Osteoblast (primary cell): ENCODE results near the gene RGS21. TPM values are rescaled to one million over a fixed set of nuclear protein-coding genes. Genes with fewer than 3 reads are reported as not detected.
A peak's percentile ranks its signal among the peaks of the same experiment; 100 is the strongest.

ENCODE experiments used
- DNase-seq: peaks from one replicate; pipeline ENCODE4 v3.0.0; 2011; ENCODE audit warnings: low spot score, mixed read lengths; ENCODE audit not compliant: insufficient read length; ENCODE audit errors: missing footprints
- H2AFZ ChIP-seq: 2 replicates; pipeline ENCODE4 v1.6.0; 2011; ENCODE audit warnings: mild to moderate bottlenecking, low read length
- H3K27ac ChIP-seq: 2 replicates; pipeline ENCODE4 v1.5.1; 2011; ENCODE audit warnings: mild to moderate bottlenecking, low read depth, low read length, moderate library complexity
- H3K27me3 ChIP-seq: 2 replicates; pipeline ENCODE4 v1.6.0; 2012; ENCODE audit warnings: mild to moderate bottlenecking, control low read depth, inconsistent platforms, low read length, moderate library complexity; ENCODE audit not compliant: insufficient read depth
- H3K36me3 ChIP-seq: 2 replicates; pipeline ENCODE4 v1.5.1; 2011; ENCODE audit warnings: mild to moderate bottlenecking, low read length, control low read depth, moderate library complexity; ENCODE audit not compliant: insufficient read depth
- H3K4me1 ChIP-seq: 2 replicates; pipeline ENCODE4 v1.5.1; 2011; ENCODE audit warnings: mild to moderate bottlenecking, low read length, control low read depth, moderate library complexity; ENCODE audit not compliant: insufficient read depth
- H3K4me2 ChIP-seq: 2 replicates; pipeline ENCODE4 v1.6.0; 2011; ENCODE audit warnings: mild to moderate bottlenecking, low read length; ENCODE audit not compliant: insufficient read depth
- H3K4me3 ChIP-seq: fragments of 200-600 bp; sonication (generic); 3 replicates; pipeline ENCODE4 v1.5.1; 2012; ENCODE audit warnings: mild to moderate bottlenecking, low read length, inconsistent platforms; ENCODE audit not compliant: insufficient read depth
- H3K79me2 ChIP-seq: 2 replicates; pipeline ENCODE4 v1.6.0; 2012; ENCODE audit warnings: mild to moderate bottlenecking, low read length, control low read depth, inconsistent platforms; ENCODE audit not compliant: insufficient read depth
- H3K9me3 ChIP-seq: 2 replicates; pipeline ENCODE4 v1.5.1; 2011; ENCODE audit warnings: low read depth, low read length, control low read depth
- H4K20me1 ChIP-seq: 2 replicates; pipeline ENCODE4 v1.6.0; 2012; ENCODE audit warnings: mild to moderate bottlenecking, low read length, control low read depth; ENCODE audit not compliant: insufficient read depth
- CTCF ChIP-seq: IDR thresholded peaks from 2 replicates; pipeline ENCODE4 v1.5.1; 2011; ENCODE audit warnings: mild to moderate bottlenecking, low read depth, low read length, moderate library complexity; ENCODE audit errors: extremely low read depth
- total RNA-seq: library from RNA; depleted of rRNA; stranded (reverse); fragments of >200 nt; gene quantifications from 2 replicates; pipeline ENCODE4 v1.2.3, GENCODE V29; 2012

RGS21 gene
- total RNA-seq, 1 donor: not detected

GRCh38 chr1:192358402-192358801, 41.6 kb downstream of the RGS21 start:
- Histone ChIP-seq H3K79me2 (no peaks in the 10 kb centered on the region), H3K4me2 (peak overlapping the region; percentile 38), H3K27ac (no peak overlapping the region), H3K9me3 (no peaks in the 10 kb centered on the region), H3K4me3 (no peak overlapping the region), H4K20me1 (no peaks in the 10 kb centered on the region), H3K36me3 (no peaks in the 10 kb centered on the region), H2AFZ (no peak overlapping the region), H3K27me3 (no peaks in the 10 kb centered on the region), H3K4me1 (no peaks in the 10 kb centered on the region)
- no peak for DNase-seq
- TF ChIP-seq CTCF: no peak

GRCh38 chr1:192358822-192359221, 42.0 kb downstream of the RGS21 start:
- H2AFZ ChIP-seq: no peak overlapping the region
- H3K4me2 ChIP-seq: no peak overlapping the region
- no peak overlapping the region for H3K4me3 ChIP-seq
- TF ChIP-seq CTCF: no peak
- no peaks in the 10 kb centered on the region for H3K79me2 ChIP-seq
- H3K4me1 ChIP-seq: no peaks in the 10 kb centered on the region
- H3K36me3 ChIP-seq: no peaks in the 10 kb centered on the region
- no peaks in the 10 kb centered on the region for H3K9me3 ChIP-seq
- no peak overlapping the region for H3K27ac ChIP-seq
- H3K27me3 ChIP-seq: no peaks in the 10 kb centered on the region
- H4K20me1 ChIP-seq: no peaks in the 10 kb centered on the region
- DNase-seq: no peak

GRCh38 chr1:192363177-192363576, 46.4 kb downstream of the RGS21 start:
- Histone ChIP-seq H3K36me3 (no peaks in the 10 kb centered on the region), H3K4me3 (no peak overlapping the region), H3K27ac (no peak overlapping the region), H3K4me2 (no peak overlapping the region), H3K9me3 (no peaks in the 10 kb centered on the region), H3K27me3 (no peaks in the 10 kb centered on the region), H4K20me1 (no peaks in the 10 kb centered on the region), H3K4me1 (no peaks in the 10 kb centered on the region), H2AFZ (peak overlapping the region; percentile 2), H3K79me2 (no peaks in the 10 kb centered on the region)
- no peak for TF ChIP-seq CTCF
- DNase-seq: no peak

GRCh38 chr1:192367436-192367835, 50.6 kb downstream of the RGS21 start:
- DNase-seq: no peak
- H3K4me2 ChIP-seq: no peak overlapping the region
- H3K36me3 ChIP-seq: no peaks in the 10 kb centered on the region
- no peaks in the 10 kb centered on the region for H3K9me3 ChIP-seq
- no peak overlapping the region for H3K27ac ChIP-seq
- TF ChIP-seq CTCF: no peak
- H3K27me3 ChIP-seq: no peaks in the 10 kb centered on the region
- no peaks in the 10 kb centered on the region for H3K79me2 ChIP-seq
- no peaks in the 10 kb centered on the region for H3K4me1 ChIP-seq
- no peak overlapping the region for H3K4me3 ChIP-seq
- H2AFZ ChIP-seq: no peak overlapping the region
- no peaks in the 10 kb centered on the region for H4K20me1 ChIP-seq
